Measurements from ENCODE around the gene PGS1. TPM values are rescaled to one million over a fixed set of nuclear protein-coding genes. Genes with fewer than 3 reads are reported as not detected.

PGS1 gene
- total RNA-seq, 2 donors from 2014 or later = 52.0 to 98.4 TPM

GRCh38 chr17:78448356-78448993 is 70.0 kb downstream of the PGS1 start:
- no peak for TF ChIP-seq CTCF (IDR thresholded peaks at IDR 0.05)
- no peak overlapping the region for H3K4me3 ChIP-seq
- no peak for ATAC-seq (ENCODE audit: insufficient number of reproducible peaks, low FRiP score, low read depth)
- H3K9me3 ChIP-seq = no peaks in the 10 kb centered on the region
- H3K4me1 ChIP-seq (ENCODE audit: control insufficient read depth in 1 of 2, low read depth in 2 of 2) = no peaks in the 10 kb centered on the region
- H3K27ac ChIP-seq = no peak overlapping the region
- no peak for DNase-seq (ENCODE audit: low spot score)
- H3K36me3 ChIP-seq = no peaks in the 10 kb centered on the region
- no peaks in the 10 kb centered on the region for H3K27me3 ChIP-seq (replicated peaks; ENCODE audit: insufficient read depth)

- no peak for TF ChIP-seq CTCF (IDR thresholded peaks at IDR 0.05)
- H3K36me3 ChIP-seq = no peaks in the 10 kb centered on the region
- no peaks in the 10 kb centered on the region for H3K4me1 ChIP-seq (ENCODE audit: control insufficient read depth in 1 of 2, low read depth in 2 of 2)
- DNase-seq (ENCODE audit: low spot score) = no peak
- ATAC-seq (ENCODE audit: insufficient number of reproducible peaks, low FRiP score, low read depth) = no peak
- H3K27ac ChIP-seq = no peak overlapping the region
- no peaks in the 10 kb centered on the region for H3K27me3 ChIP-seq (replicated peaks; ENCODE audit: insufficient read depth)
- H3K4me3 ChIP-seq = no peak overlapping the region
- no peaks in the 10 kb centered on the region for H3K9me3 ChIP-seq
Measured at GRCh38 chr17:78449983-78450595, 71.6 kb downstream of the PGS1 start.

- no peaks in the 10 kb centered on the region for H3K4me1 ChIP-seq (ENCODE audit: control insufficient read depth in 1 of 2, low read depth in 2 of 2)
- H3K9me3 ChIP-seq = no peaks in the 10 kb centered on the region
- DNase-seq (ENCODE audit: low spot score) = no peak
- H3K27ac ChIP-seq = no peak overlapping the region
- ATAC-seq (ENCODE audit: insufficient number of reproducible peaks, low FRiP score, low read depth) = no peak
- no peaks in the 10 kb centered on the region for H3K36me3 ChIP-seq
- H3K4me3 ChIP-seq = no peak overlapping the region
- TF ChIP-seq CTCF (IDR thresholded peaks at IDR 0.05) = no peak
- H3K27me3 ChIP-seq (replicated peaks; ENCODE audit: insufficient read depth) = no peaks in the 10 kb centered on the region
Measured at GRCh38 chr17:78450696-78451345, 72.4 kb downstream of the PGS1 start.

- H3K4me1 ChIP-seq (ENCODE audit: control insufficient read depth in 1 of 2, low read depth in 2 of 2) = no peaks in the 10 kb centered on the region
- no peak overlapping the region for H3K4me3 ChIP-seq
- H3K27me3 ChIP-seq (replicated peaks; ENCODE audit: insufficient read depth) = no peaks in the 10 kb centered on the region
- ATAC-seq (ENCODE audit: insufficient number of reproducible peaks, low FRiP score, low read depth) (no peak), DNase-seq (ENCODE audit: low spot score) (no peak)
- no peaks in the 10 kb centered on the region for H3K36me3 ChIP-seq
- no peak for TF ChIP-seq CTCF (IDR thresholded peaks at IDR 0.05)
- H3K27ac ChIP-seq = no peak overlapping the region
- H3K9me3 ChIP-seq = no peaks in the 10 kb centered on the region
Measured at GRCh38 chr17:78451753-78452152, 73.3 kb downstream of the PGS1 start.

- no peaks in the 10 kb centered on the region for H3K36me3 ChIP-seq
- DNase-seq (ENCODE audit: low spot score) (no peak), ATAC-seq (ENCODE audit: insufficient number of reproducible peaks, low FRiP score, low read depth) (no peak)
- no peaks in the 10 kb centered on the region for H3K27me3 ChIP-seq (replicated peaks; ENCODE audit: insufficient read depth)
- no peak for TF ChIP-seq CTCF (IDR thresholded peaks at IDR 0.05)
- H3K9me3 ChIP-seq = no peaks in the 10 kb centered on the region
- H3K27ac ChIP-seq = no peak overlapping the region
- no peak overlapping the region for H3K4me3 ChIP-seq
- no peaks in the 10 kb centered on the region for H3K4me1 ChIP-seq (ENCODE audit: control insufficient read depth in 1 of 2, low read depth in 2 of 2)
Measured at GRCh38 chr17:78454346-78454745, 75.9 kb downstream of the PGS1 start.
